ENCODE measurements around the gene QARS1. TPM values are rescaled to one million over a fixed set of nuclear protein-coding genes. Genes with fewer than 3 reads are reported as not detected.
A peak's percentile ranks its signal among the peaks of the same experiment; 100 is the strongest.

Gene QARS1
- total RNA-seq, 1 donor from 2014 or later = 417 TPM

DNA sequence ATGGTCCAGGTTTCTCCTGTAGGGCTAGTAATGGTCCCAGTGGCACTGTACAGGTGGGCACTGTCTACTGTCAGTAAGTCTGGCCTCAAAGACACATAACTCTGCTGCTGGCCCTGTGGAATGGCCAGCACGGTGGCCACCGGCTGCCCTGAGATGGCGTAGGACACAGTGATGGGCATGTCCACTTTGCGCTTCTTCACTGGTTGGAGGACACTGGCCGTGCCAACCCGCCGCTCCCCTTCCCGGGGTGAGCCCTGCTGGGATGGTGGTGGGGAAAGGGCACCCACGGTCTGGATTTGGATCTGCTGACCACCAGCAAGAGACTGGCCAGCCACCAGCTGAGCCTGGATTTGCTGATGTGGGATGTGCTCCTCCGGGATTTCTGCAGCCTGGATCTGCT, 47.3 kb downstream of the QARS1 start:
- Mint-ChIP-seq H3K36me3 (ENCODE audit: insufficient read depth) (peaks cover 19% of the 10 kb centered on the region), H3K4me1 (ENCODE audit: low read depth) (no peaks in the 10 kb centered on the region), H3K27ac (no peak overlapping the region), H3K27me3 (no peaks in the 10 kb centered on the region), H3K9me3 (ENCODE audit: low read depth) (no peaks in the 10 kb centered on the region), H3K4me3 (ENCODE audit: low read depth) (no peak overlapping the region)
- TF ChIP-seq, protein P1, sequence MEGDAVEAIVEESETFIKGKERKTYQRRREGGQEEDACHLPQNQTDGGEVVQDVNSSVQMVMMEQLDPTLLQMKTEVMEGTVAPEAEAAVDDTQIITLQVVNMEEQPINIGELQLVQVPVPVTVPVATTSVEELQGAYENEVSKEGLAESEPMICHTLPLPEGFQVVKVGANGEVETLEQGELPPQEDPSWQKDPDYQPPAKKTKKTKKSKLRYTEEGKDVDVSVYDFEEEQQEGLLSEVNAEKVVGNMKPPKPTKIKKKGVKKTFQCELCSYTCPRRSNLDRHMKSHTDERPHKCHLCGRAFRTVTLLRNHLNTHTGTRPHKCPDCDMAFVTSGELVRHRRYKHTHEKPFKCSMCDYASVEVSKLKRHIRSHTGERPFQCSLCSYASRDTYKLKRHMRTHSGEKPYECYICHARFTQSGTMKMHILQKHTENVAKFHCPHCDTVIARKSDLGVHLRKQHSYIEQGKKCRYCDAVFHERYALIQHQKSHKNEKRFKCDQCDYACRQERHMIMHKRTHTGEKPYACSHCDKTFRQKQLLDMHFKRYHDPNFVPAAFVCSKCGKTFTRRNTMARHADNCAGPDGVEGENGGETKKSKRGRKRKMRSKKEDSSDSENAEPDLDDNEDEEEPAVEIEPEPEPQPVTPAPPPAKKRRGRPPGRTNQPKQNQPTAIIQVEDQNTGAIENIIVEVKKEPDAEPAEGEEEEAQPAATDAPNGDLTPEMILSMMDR (IDR thresholded peaks at IDR 0.05; ENCODE audit: unreplicated experiment) = no peak
- no peak for DNase-seq (ENCODE audit: low spot score, unreplicated experiment)

DNA sequence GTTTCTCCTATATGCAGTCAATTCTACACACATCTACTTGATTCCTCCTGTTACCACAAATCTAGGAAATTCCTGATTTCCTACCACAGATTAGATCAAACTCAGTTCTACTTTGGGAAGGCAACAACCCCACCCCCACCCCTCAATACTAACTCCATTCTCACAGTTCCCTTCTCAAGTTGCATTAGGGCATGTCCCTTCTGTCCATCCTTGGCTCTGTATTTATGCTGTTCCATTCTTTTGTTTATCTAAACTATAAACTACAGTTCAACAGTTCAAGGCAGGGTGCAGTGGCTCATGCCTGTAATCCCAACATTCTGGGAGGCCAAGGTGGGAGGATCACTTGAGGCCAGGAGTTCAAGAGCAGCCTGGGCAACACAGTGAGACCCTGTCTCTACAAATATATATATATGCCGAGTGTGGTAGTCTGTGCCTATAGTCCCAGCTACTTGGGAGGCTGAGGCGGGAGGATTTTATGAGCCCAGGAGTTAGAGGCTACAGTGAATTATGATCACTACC, 50.2 kb downstream of the QARS1 start:
- H3K4me3 Mint-ChIP-seq (ENCODE audit: low read depth) = no peak overlapping the region
- no peaks in the 10 kb centered on the region for H3K27me3 Mint-ChIP-seq
- no peak overlapping the region for H3K27ac Mint-ChIP-seq
- no peak for DNase-seq (ENCODE audit: low spot score, unreplicated experiment)
- peaks cover 25% of the 10 kb centered on the region for H3K36me3 Mint-ChIP-seq (ENCODE audit: insufficient read depth)
- no peaks in the 10 kb centered on the region for H3K4me1 Mint-ChIP-seq (ENCODE audit: low read depth)
- H3K9me3 Mint-ChIP-seq (ENCODE audit: low read depth) = no peaks in the 10 kb centered on the region
- TF ChIP-seq, protein P1 (IDR thresholded peaks at IDR 0.05; ENCODE audit: unreplicated experiment) = no peak

DNA sequence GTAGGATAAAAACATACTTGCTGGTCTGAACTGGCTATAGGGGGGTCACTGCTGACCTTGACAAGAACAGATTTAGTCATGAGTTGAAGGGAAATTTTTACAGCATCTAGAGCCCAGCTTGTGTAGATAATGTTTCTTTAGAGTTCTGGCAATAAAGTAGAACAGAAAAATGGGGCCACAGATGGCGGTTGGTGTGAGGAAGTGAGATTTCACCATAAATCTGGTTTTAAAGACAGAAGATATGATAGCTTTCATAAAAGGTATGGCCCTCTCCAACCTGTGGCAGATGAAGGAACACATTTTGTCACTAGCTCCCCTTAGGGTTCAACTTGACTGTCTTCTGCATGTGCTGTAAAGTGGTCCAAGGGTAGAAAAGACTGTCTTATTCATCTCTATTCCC, 51.0 kb downstream of the QARS1 start:
- H3K27ac Mint-ChIP-seq = peak overlapping the region; percentile 41
- H3K36me3 Mint-ChIP-seq (ENCODE audit: insufficient read depth) = peaks cover 25% of the 10 kb centered on the region
- DNase-seq (ENCODE audit: low spot score, unreplicated experiment) = no peak
- TF ChIP-seq, protein P1 (IDR thresholded peaks at IDR 0.05; ENCODE audit: unreplicated experiment) = no peak
- H3K4me1 Mint-ChIP-seq (ENCODE audit: low read depth) = no peaks in the 10 kb centered on the region
- no peaks in the 10 kb centered on the region for H3K9me3 Mint-ChIP-seq (ENCODE audit: low read depth)
- H3K27me3 Mint-ChIP-seq = no peaks in the 10 kb centered on the region
- no peak overlapping the region for H3K4me3 Mint-ChIP-seq (ENCODE audit: low read depth)

Small RNAs within 50 kb of the gene (microRNA-seq; reads per million reads assigned to microRNA genes)
- 2.4 reads per million for gene MIR6890 (ENCODE audit: borderline number of aligned reads, unreplicated experiment)

Other genes with a start within 250 kb of the QARS1 start
- 14.2 and 17.1 TPM in 2 replicates for gene SLC25A20, start 205.9 kb downstream of the QARS1 start, total RNA-seq
- 105 and 121 TPM in 2 replicates for gene ARIH2, start 185.9 kb downstream of the QARS1 start, total RNA-seq
- 45.3 and 48.4 TPM in 2 replicates for gene P4HTM, start 114.5 kb downstream of the QARS1 start, total RNA-seq
- 369 and 414 TPM in 2 replicates for gene WDR6, start 97.4 kb downstream of the QARS1 start, total RNA-seq
- gene DALRD3, start 86.2 kb downstream of the QARS1 start, total RNA-seq = 44.1 and 45.5 TPM in 2 replicates
- gene NDUFAF3, start 82.6 kb downstream of the QARS1 start, total RNA-seq = 46.1 and 49.5 TPM in 2 replicates
- 197 and 206 TPM in 2 replicates for gene IMPDH2, start 75.4 kb downstream of the QARS1 start, total RNA-seq
- gene QRICH1, start 10.7 kb downstream of the QARS1 start, total RNA-seq = 130 and 134 TPM in 2 replicates
- 76.2 and 81.1 TPM in 2 replicates for gene USP19, start 16.1 kb upstream of the QARS1 start, total RNA-seq
- gene LAMB2, start 28.3 kb upstream of the QARS1 start, total RNA-seq = 273 and 278 TPM in 2 replicates
- 28.6 and 29.8 TPM in 2 replicates for gene CCDC71, start 61.6 kb upstream of the QARS1 start, total RNA-seq
- 38.7 and 41.4 TPM in 2 replicates for gene KLHDC8B, start 66.8 kb upstream of the QARS1 start, total RNA-seq
- 14.8 and 15.1 TPM in 2 replicates for gene C3orf62, start 172.5 kb upstream of the QARS1 start, total RNA-seq
- gene USP4, start 235.3 kb upstream of the QARS1 start, total RNA-seq = 55.1 and 56.6 TPM in 2 replicates

Data from progenitor cell of endocrine pancreas (in vitro differentiated cells).